Measurements from ENCODE around the gene RGS9. TPM values are rescaled to one million over a fixed set of nuclear protein-coding genes. Genes with fewer than 3 reads are reported as not detected.

The RGS9 gene
- total and polyA plus RNA-seq, 2 donors (not counting 1 experiment from before 2014, with no cell fraction given) = 0.36 to 3.4 TPM

- peaks cover 19% of the 10 kb centered on the region for H3K4me1 Mint-ChIP-seq
- H3K27me3 ChIP-seq (replicated peaks in 1 of 4; ENCODE audit: control extremely low read depth in 1 of 4, control insufficient read depth in 3 of 4, insufficient read depth in 4 of 4, low read length in 3 of 4) = no peaks in the 10 kb centered on the region
- WGBS (ENCODE audit: insufficient coverage) = 10% methylated on average over 4 of the region's 5 CpGs
- H3K9ac ChIP-seq (ENCODE audit: low read length) = peak overlapping the region; percentile 72
- ChIA-PET CTCF (interaction anchor here (0.7 to 6.5 kb wide), 28 partner anchors 7 to 322 kb away, joined by 3 to 79 read pairs (median 7); partner anchors contain the start of genes GNA13, LRRC37A3 and RGS9), POLR2A (interaction anchor here (0.6 to 3.3 kb wide), 9 partner anchors 36 to 180 kb away, joined by 3 to 33 read pairs (median 5); partner anchors contain the start of genes GNA13 and LRRC37A3)
- peak overlapping the region; percentile 82 for H2AFZ ChIP-seq (ENCODE audit: insufficient read depth, low read depth, low read length, poor library complexity, severe bottlenecking)
- no peaks in the 10 kb centered on the region for H3K9me3 ChIP-seq (ENCODE audit: control extremely low read depth in 1 of 3, control insufficient read depth in 2 of 3, insufficient read depth in 1 of 3, low read length in 2 of 3)
- peak overlapping the region; percentile 96 for H3K27ac Mint-ChIP-seq
- H3K4me1 ChIP-seq (ENCODE audit: control insufficient read depth in 2 of 2, insufficient read depth in 2 of 2, low read length in 2 of 2) = peaks cover 14 to 20% of the 10 kb centered on the region in 2 donors
- no peaks in the 10 kb centered on the region for H3K9me3 Mint-ChIP-seq (ENCODE audit: insufficient read depth)
- DNase-seq = peak; percentile 73
- no peaks in the 10 kb centered on the region for H4K20me1 ChIP-seq (ENCODE audit: control insufficient read depth, insufficient read depth, low read length, poor library complexity, severe bottlenecking)
- H3K79me2 ChIP-seq (ENCODE audit: control insufficient read depth, insufficient read depth, low read length) = peaks cover 3% of the 10 kb centered on the region
- peak; percentile 56 for ATAC-seq (ENCODE audit: low read depth)
- H3K4me2 ChIP-seq (replicated peaks; ENCODE audit: low read depth, low read length, poor library complexity, severe bottlenecking) = peak overlapping the region; percentile 84
- H3K4me3 ChIP-seq (ENCODE audit: control extremely low read depth in 1 of 5, extremely low read depth in 1 of 5, insufficient read depth in 1 of 5, low read depth in 2 of 5, low read length in 4 of 5) = peak overlapping the region; percentile 50 to 65 (median 51)
- no peaks in the 10 kb centered on the region for H3K27me3 Mint-ChIP-seq
- H3K27ac ChIP-seq (ENCODE audit: low read length in 2 of 2) = peak overlapping the region; percentile 70 to 81
- no peak for TF ChIP-seq EZH2 (IDR thresholded peaks at IDR 0.05; ENCODE audit: borderline replicate concordance, insufficient read depth, low read depth, low read length, poor library complexity, severe bottlenecking)
- no peaks in the 10 kb centered on the region for H3K36me3 ChIP-seq (replicated peaks in 1 of 2; ENCODE audit: control extremely low read depth in 1 of 2, control insufficient read depth in 1 of 2, extremely low read depth in 1 of 2, insufficient read depth in 2 of 2, low read length in 1 of 2)
- H3K4me3 Mint-ChIP-seq = peak overlapping the region; percentile 95
- intact Hi-C loops (cut with micrococcal nuclease) = loop anchor here (1.0 to 5.0 kb wide), 10 partner anchors 23 to 323 kb away; partner anchors contain the start of gene RGS9
Measured at GRCh38 chr17:65099941-65100315, 37.2 kb upstream of the RGS9 start.

- Histone ChIP-seq H3K27ac (ENCODE audit: low read length in 2 of 2) (peak overlapping the region; percentile 70 to 81), H3K79me2 (ENCODE audit: control insufficient read depth, insufficient read depth, low read length) (peaks cover 3% of the 10 kb centered on the region), H3K4me2 (replicated peaks; ENCODE audit: low read depth, low read length, poor library complexity, severe bottlenecking) (peak overlapping the region; percentile 84), H3K9me3 (ENCODE audit: control extremely low read depth in 1 of 3, control insufficient read depth in 2 of 3, insufficient read depth in 1 of 3, low read length in 2 of 3) (no peaks in the 10 kb centered on the region), H3K4me1 (ENCODE audit: control insufficient read depth in 2 of 2, insufficient read depth in 2 of 2, low read length in 2 of 2) (peaks cover 14 to 20% of the 10 kb centered on the region in 2 donors), H3K27me3 (replicated peaks in 1 of 4; ENCODE audit: control extremely low read depth in 1 of 4, control insufficient read depth in 3 of 4, insufficient read depth in 4 of 4, low read length in 3 of 4) (no peaks in the 10 kb centered on the region), H3K4me3 (ENCODE audit: control extremely low read depth in 1 of 5, extremely low read depth in 1 of 5, insufficient read depth in 1 of 5, low read depth in 2 of 5, low read length in 4 of 5) (peak overlapping the region; percentile 50 to 65 (median 51)), H4K20me1 (ENCODE audit: control insufficient read depth, insufficient read depth, low read length, poor library complexity, severe bottlenecking) (no peaks in the 10 kb centered on the region), H3K36me3 (replicated peaks in 1 of 2; ENCODE audit: control extremely low read depth in 1 of 2, control insufficient read depth in 1 of 2, extremely low read depth in 1 of 2, insufficient read depth in 2 of 2, low read length in 1 of 2) (no peaks in the 10 kb centered on the region), H3K9ac (ENCODE audit: low read length) (peak overlapping the region; percentile 72), H2AFZ (ENCODE audit: insufficient read depth, low read depth, low read length, poor library complexity, severe bottlenecking) (peak overlapping the region; percentile 82)
- Mint-ChIP-seq H3K4me3 (peak overlapping the region; percentile 95), H3K27me3 (no peaks in the 10 kb centered on the region), H3K4me1 (peaks cover 19% of the 10 kb centered on the region), H3K9me3 (ENCODE audit: insufficient read depth) (no peaks in the 10 kb centered on the region), H3K27ac (peak overlapping the region; percentile 96)
- CTCF ChIA-PET = interaction anchor here (0.7 to 6.5 kb wide), 37 partner anchors 8 to 323 kb away, joined by 3 to 79 read pairs (median 6); partner anchors contain the start of genes GNA13, LRRC37A3 and RGS9
- peak; percentile 82 for ATAC-seq (ENCODE audit: low read depth)
- intact Hi-C loops (cut with micrococcal nuclease) = loop anchor here (1.0 to 5.0 kb wide), 10 partner anchors 23 to 323 kb away; partner anchors contain the start of gene RGS9
- TF ChIP-seq CTCF (IDR thresholded peaks at IDR 0.05) = peak; percentile 79
- no peak for TF ChIP-seq EZH2 (IDR thresholded peaks at IDR 0.05; ENCODE audit: borderline replicate concordance, insufficient read depth, low read depth, low read length, poor library complexity, severe bottlenecking)
- peak; percentile 90 for DNase-seq
- 3% methylated on average over 48 of the region's 50 CpGs for WGBS (ENCODE audit: insufficient coverage)
- POLR2A ChIA-PET = interaction anchor here (0.6 to 3.3 kb wide), 12 partner anchors 36 to 1468 kb away, joined by 3 to 33 read pairs (median 4); partner anchors contain the start of genes GNA13 and LRRC37A3
Measured at GRCh38 chr17:65100316-65101140, 36.6 kb upstream of the RGS9 start.
